Measurements from ENCODE around the gene PLGRKT.
A peak's percentile ranks its signal among the peaks of the same experiment; 100 is the strongest.

Gene PLGRKT

DNA sequence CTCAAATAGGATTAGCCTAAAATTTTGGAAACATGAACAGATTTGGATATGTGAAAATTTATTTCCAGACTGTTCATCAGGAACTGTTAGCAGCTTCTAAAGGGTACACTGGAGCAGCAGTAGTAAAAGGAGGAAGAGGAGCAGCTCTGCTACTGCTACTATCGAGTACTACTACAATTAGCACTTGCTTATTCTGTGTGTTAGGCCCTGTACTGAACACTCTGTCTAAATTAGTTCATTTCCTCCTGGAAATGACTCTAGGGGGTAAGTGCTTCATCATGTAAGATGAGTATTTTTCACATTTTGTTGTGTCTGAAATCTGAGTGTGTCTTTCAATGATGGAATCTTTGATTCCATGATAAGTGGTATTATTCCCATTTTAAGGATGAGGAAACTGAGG lies 22.4 kb upstream of the PLGRKT start:
- DNase-seq: no peak
- Histone ChIP-seq H4K12ac (ENCODE audit: low read depth, low read length) (no peak overlapping the region), H3K36me3 (ENCODE audit: control insufficient read depth in 1 of 2, insufficient read depth in 2 of 2, low read length in 2 of 2) (peaks cover 2% of the 10 kb centered on the region in 2 experiments), H3K4me3 (ENCODE audit: low read depth, low read length) (no peak overlapping the region), H2BK120ac (ENCODE audit: insufficient read depth, low read length, poor library complexity) (no peak overlapping the region), H2BK12ac (ENCODE audit: low read length) (no peak overlapping the region), H4K8ac (ENCODE audit: low read depth, low read length) (no peak overlapping the region), H3K27me3 (ENCODE audit: insufficient read depth, low read length) (no peaks in the 10 kb centered on the region), H3K9me3 (ENCODE audit: insufficient read depth, low read depth, low read length) (no peaks in the 10 kb centered on the region), H2AFZ (ENCODE audit: insufficient read depth, low read length, poor library complexity) (no peak overlapping the region), H3K4me1 (ENCODE audit: control insufficient read depth in 1 of 2, insufficient read depth in 2 of 2, low read length in 2 of 2) (no peaks in the 10 kb centered on the region), H3K9ac (ENCODE audit: low read length) (no peak overlapping the region), H2AK5ac (ENCODE audit: low read length) (no peak overlapping the region), H3K4me2 (ENCODE audit: low read length) (no peak overlapping the region), H3K18ac (ENCODE audit: low read length) (no peak overlapping the region), H4K91ac (ENCODE audit: low read depth, low read length) (no peak overlapping the region), H2BK5ac (ENCODE audit: low read depth, low read length, poor library complexity) (no peak overlapping the region), H3K14ac (ENCODE audit: low read length) (no peak overlapping the region), H3K4ac (ENCODE audit: low read depth, low read length) (no peak overlapping the region), H3K79me2 (ENCODE audit: control insufficient read depth, insufficient read depth, low read length, poor library complexity) (no peaks in the 10 kb centered on the region), H3K79me1 (ENCODE audit: low read length) (no peaks in the 10 kb centered on the region), H3K27ac (ENCODE audit: low read depth, low read length) (no peak overlapping the region), H3K23ac (ENCODE audit: low read length) (no peak overlapping the region)
- WGBS (ENCODE audit: extremely low coverage, insufficient coverage, insufficient read length): no CpG with 5 or more reads among the region's 1 CpG

DNA sequence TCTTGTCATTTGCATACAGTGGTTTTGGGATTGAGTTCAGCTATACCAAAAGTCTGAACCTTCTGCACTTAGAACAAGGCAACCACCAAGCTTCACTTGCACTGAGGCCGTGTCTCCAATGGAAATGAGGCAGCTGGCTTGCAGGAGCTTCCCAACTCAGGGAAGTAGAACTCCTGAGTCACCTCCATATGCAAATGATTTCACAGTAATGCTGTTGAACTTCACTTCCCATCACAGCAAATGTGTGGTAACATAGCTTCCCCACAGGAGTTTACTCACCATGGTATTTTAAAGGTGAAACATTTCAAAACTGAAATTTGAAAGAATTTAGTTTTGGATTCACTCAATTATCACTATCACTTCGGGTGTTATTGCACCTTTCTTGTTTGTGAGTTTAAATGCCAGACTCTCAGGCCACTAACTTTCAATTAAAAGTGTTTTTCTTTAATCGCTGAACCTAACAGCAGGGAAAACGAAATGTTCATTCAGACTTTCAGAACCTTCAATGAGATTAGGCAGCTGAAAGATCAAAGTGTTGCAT lies 21.6 kb upstream of the PLGRKT start:
- no peaks in the 10 kb centered on the region for H3K9me3 ChIP-seq (ENCODE audit: insufficient read depth, low read depth, low read length)
- H3K79me1 ChIP-seq (ENCODE audit: low read length): no peaks in the 10 kb centered on the region
- H3K4me1 ChIP-seq (ENCODE audit: control insufficient read depth in 1 of 2, insufficient read depth in 2 of 2, low read length in 2 of 2): no peaks in the 10 kb centered on the region
- no peak overlapping the region for H4K8ac ChIP-seq (ENCODE audit: low read depth, low read length)
- no peak overlapping the region for H3K4me2 ChIP-seq (ENCODE audit: low read length)
- H4K12ac ChIP-seq (ENCODE audit: low read depth, low read length): no peak overlapping the region
- H2AK5ac ChIP-seq (ENCODE audit: low read length): no peak overlapping the region
- H3K4me3 ChIP-seq (ENCODE audit: low read depth, low read length): no peak overlapping the region
- no peak overlapping the region for H2BK5ac ChIP-seq (ENCODE audit: low read depth, low read length, poor library complexity)
- no peak overlapping the region for H4K91ac ChIP-seq (ENCODE audit: low read depth, low read length)
- no peaks in the 10 kb centered on the region for H3K79me2 ChIP-seq (ENCODE audit: control insufficient read depth, insufficient read depth, low read length, poor library complexity)
- no peak overlapping the region for H3K9ac ChIP-seq (ENCODE audit: low read length)
- no peak overlapping the region for H3K23ac ChIP-seq (ENCODE audit: low read length)
- H2AFZ ChIP-seq (ENCODE audit: insufficient read depth, low read length, poor library complexity): no peak overlapping the region
- H3K36me3 ChIP-seq (ENCODE audit: control insufficient read depth in 1 of 2, insufficient read depth in 2 of 2, low read length in 2 of 2): peaks cover 2% of the 10 kb centered on the region in 2 experiments
- no peak overlapping the region for H3K14ac ChIP-seq (ENCODE audit: low read length)
- no peak overlapping the region for H2BK120ac ChIP-seq (ENCODE audit: insufficient read depth, low read length, poor library complexity)
- no CpG with 5 or more reads among the region's 4 CpGs for WGBS (ENCODE audit: extremely low coverage, insufficient coverage, insufficient read length)
- DNase-seq: peak in 1 of 2 donors; percentile 69
- H3K18ac ChIP-seq (ENCODE audit: low read length): no peak overlapping the region
- H3K4ac ChIP-seq (ENCODE audit: low read depth, low read length): no peak overlapping the region
- no peak overlapping the region for H3K27ac ChIP-seq (ENCODE audit: low read depth, low read length)
- no peak overlapping the region for H2BK12ac ChIP-seq (ENCODE audit: low read length)
- no peaks in the 10 kb centered on the region for H3K27me3 ChIP-seq (ENCODE audit: insufficient read depth, low read length)

DNA sequence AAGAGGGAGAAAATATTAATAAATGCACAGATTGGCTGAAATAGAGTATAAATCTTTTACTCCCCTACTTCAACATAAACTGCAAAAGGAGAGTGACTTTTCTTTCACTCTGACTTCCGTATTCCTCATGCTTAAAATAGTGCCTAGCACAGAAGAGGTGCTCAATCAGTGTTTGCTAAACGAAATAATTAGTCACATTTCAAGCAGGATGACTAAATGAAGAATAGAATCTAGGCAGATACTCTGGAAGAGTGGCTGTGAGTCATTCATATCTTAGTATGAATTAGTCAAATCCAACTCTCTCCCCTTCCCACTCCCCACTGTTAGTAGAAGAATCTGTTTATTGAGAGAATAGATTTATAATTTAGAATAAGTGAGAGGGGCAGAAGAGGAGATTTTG lies 17.5 kb upstream of the PLGRKT start:
- H4K12ac ChIP-seq (ENCODE audit: low read depth, low read length): no peak overlapping the region
- H3K36me3 ChIP-seq (ENCODE audit: control insufficient read depth in 1 of 2, insufficient read depth in 2 of 2, low read length in 2 of 2): peaks cover 0 to 2% of the 10 kb centered on the region in 2 experiments
- H4K8ac ChIP-seq (ENCODE audit: low read depth, low read length): no peak overlapping the region
- H3K27ac ChIP-seq (ENCODE audit: low read depth, low read length): no peak overlapping the region
- no peak overlapping the region for H2AFZ ChIP-seq (ENCODE audit: insufficient read depth, low read length, poor library complexity)
- H3K14ac ChIP-seq (ENCODE audit: low read length): no peak overlapping the region
- H3K9me3 ChIP-seq (ENCODE audit: insufficient read depth, low read depth, low read length): no peaks in the 10 kb centered on the region
- H3K18ac ChIP-seq (ENCODE audit: low read length): no peak overlapping the region
- H3K9ac ChIP-seq (ENCODE audit: low read length): no peak overlapping the region
- H3K4me3 ChIP-seq (ENCODE audit: low read depth, low read length): no peak overlapping the region
- H2BK12ac ChIP-seq (ENCODE audit: low read length): no peak overlapping the region
- DNase-seq: peak in 1 of 2 donors; percentile 60
- no peak overlapping the region for H3K4me2 ChIP-seq (ENCODE audit: low read length)
- H2BK5ac ChIP-seq (ENCODE audit: low read depth, low read length, poor library complexity): no peak overlapping the region
- H3K79me2 ChIP-seq (ENCODE audit: control insufficient read depth, insufficient read depth, low read length, poor library complexity): peaks cover 2% of the 10 kb centered on the region
- no peak overlapping the region for H3K4ac ChIP-seq (ENCODE audit: low read depth, low read length)
- no CpG with 5 or more reads among the region's 2 CpGs for WGBS (ENCODE audit: extremely low coverage, insufficient coverage, insufficient read length)
- H3K4me1 ChIP-seq (ENCODE audit: control insufficient read depth in 1 of 2, insufficient read depth in 2 of 2, low read length in 2 of 2): peaks cover 0 to 2% of the 10 kb centered on the region in 2 experiments
- H4K91ac ChIP-seq (ENCODE audit: low read depth, low read length): no peak overlapping the region
- H2BK120ac ChIP-seq (ENCODE audit: insufficient read depth, low read length, poor library complexity): no peak overlapping the region
- H3K23ac ChIP-seq (ENCODE audit: low read length): no peak overlapping the region
- no peak overlapping the region for H2AK5ac ChIP-seq (ENCODE audit: low read length)
- H3K27me3 ChIP-seq (ENCODE audit: insufficient read depth, low read length): no peaks in the 10 kb centered on the region
- H3K79me1 ChIP-seq (ENCODE audit: low read length): peaks cover 2% of the 10 kb centered on the region

DNA sequence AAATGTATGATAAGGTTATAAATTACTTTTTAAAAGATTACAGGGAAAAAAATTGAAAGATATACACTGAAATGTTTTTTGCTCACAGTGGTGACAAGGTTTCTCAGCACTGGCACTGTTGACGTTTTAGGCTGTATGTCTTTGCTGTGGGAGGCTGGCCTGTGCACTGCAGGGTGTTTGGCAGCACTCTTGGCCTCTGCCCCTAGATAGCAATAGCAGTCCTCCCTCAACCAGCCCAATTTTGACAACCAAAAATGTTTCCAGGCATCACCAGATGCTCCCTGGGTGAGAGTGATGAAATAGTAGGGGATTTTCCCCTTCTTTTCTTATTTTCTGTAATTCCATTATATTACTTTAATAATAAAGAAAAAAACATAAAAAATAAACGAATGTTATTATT lies 15.9 kb upstream of the PLGRKT start:
- H2BK5ac ChIP-seq (ENCODE audit: low read depth, low read length, poor library complexity): peak overlapping the region; percentile 40
- DNase-seq: no peak
- H3K14ac ChIP-seq (ENCODE audit: low read length): no peak overlapping the region
- peaks cover 2% of the 10 kb centered on the region for H3K79me2 ChIP-seq (ENCODE audit: control insufficient read depth, insufficient read depth, low read length, poor library complexity)
- no peaks in the 10 kb centered on the region for H3K9me3 ChIP-seq (ENCODE audit: insufficient read depth, low read depth, low read length)
- H3K4ac ChIP-seq (ENCODE audit: low read depth, low read length): peak overlapping the region; percentile 75
- peaks cover 0 to 5% of the 10 kb centered on the region in 2 experiments for H3K4me1 ChIP-seq (ENCODE audit: control insufficient read depth in 1 of 2, insufficient read depth in 2 of 2, low read length in 2 of 2)
- H3K36me3 ChIP-seq (ENCODE audit: control insufficient read depth in 1 of 2, insufficient read depth in 2 of 2, low read length in 2 of 2): no peaks in the 10 kb centered on the region
- H3K23ac ChIP-seq (ENCODE audit: low read length): no peak overlapping the region
- peak overlapping the region; percentile 33 for H2BK120ac ChIP-seq (ENCODE audit: insufficient read depth, low read length, poor library complexity)
- no peak overlapping the region for H2AFZ ChIP-seq (ENCODE audit: insufficient read depth, low read length, poor library complexity)
- peaks cover 2% of the 10 kb centered on the region for H3K79me1 ChIP-seq (ENCODE audit: low read length)
- no peak overlapping the region for H3K9ac ChIP-seq (ENCODE audit: low read length)
- H4K8ac ChIP-seq (ENCODE audit: low read depth, low read length): no peak overlapping the region
- peak overlapping the region; percentile 53 for H3K18ac ChIP-seq (ENCODE audit: low read length)
- no peak overlapping the region for H4K91ac ChIP-seq (ENCODE audit: low read depth, low read length)
- H2BK12ac ChIP-seq (ENCODE audit: low read length): peak overlapping the region; percentile 58
- H2AK5ac ChIP-seq (ENCODE audit: low read length): no peak overlapping the region
- H4K12ac ChIP-seq (ENCODE audit: low read depth, low read length): peak overlapping the region; percentile 54
- no peak overlapping the region for H3K4me3 ChIP-seq (ENCODE audit: low read depth, low read length)
- H3K27ac ChIP-seq (ENCODE audit: low read depth, low read length): no peak overlapping the region
- no CpG with 5 or more reads among the region's 2 CpGs for WGBS (ENCODE audit: extremely low coverage, insufficient coverage, insufficient read length)
- H3K27me3 ChIP-seq (ENCODE audit: insufficient read depth, low read length): no peaks in the 10 kb centered on the region
- H3K4me2 ChIP-seq (ENCODE audit: low read length): no peak overlapping the region

Data from trophoblast cell (in vitro differentiated cells and primary cell).